ENCODE results near the gene LMCD1. TPM values are rescaled to one million over a fixed set of nuclear protein-coding genes. Genes with fewer than 3 reads are reported as not detected.

Gene LMCD1
- total RNA-seq, 1 experiment from 2014 or later = 23.9 TPM

DNA sequence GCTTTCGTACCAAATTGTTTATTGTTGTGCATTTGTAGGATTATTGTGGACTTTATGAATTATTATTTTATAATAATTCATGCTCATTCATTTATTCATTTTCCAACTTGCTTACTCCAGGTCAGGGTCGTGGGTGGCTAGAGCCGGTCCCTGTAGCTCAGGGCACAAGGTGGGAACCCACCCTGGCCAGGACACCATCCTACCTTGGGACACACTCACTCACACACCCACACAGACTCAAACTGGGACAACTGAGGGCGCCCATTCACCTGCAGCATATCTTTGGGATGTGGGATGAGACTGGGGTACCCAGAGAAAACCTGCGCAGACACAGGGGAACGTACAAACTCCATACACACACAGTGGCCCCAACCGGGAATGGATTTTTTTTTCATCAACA lies 102.4 kb downstream of the LMCD1 start:
- Mint-ChIP-seq H3K4me3 (ENCODE audit: unreplicated experiment) (no peak overlapping the region), H3K9me3 (ENCODE audit: unreplicated experiment) (no peaks in the 10 kb centered on the region), H3K27ac (ENCODE audit: unreplicated experiment) (no peak overlapping the region), H3K36me3 (ENCODE audit: insufficient read depth, unreplicated experiment) (no peaks in the 10 kb centered on the region), H3K4me1 (ENCODE audit: low read depth, unreplicated experiment) (no peaks in the 10 kb centered on the region), H3K27me3 (ENCODE audit: insufficient read depth, unreplicated experiment) (no peaks in the 10 kb centered on the region)
- Histone ChIP-seq H3K36me3 (ENCODE audit: control insufficient read depth, insufficient read depth, low read length) (no peaks in the 10 kb centered on the region), H3K27me3 (replicated peaks; ENCODE audit: control insufficient read depth, insufficient read depth, low read length) (no peaks in the 10 kb centered on the region), H3K4me3 (ENCODE audit: low read depth, low read length) (no peak overlapping the region), H3K4me1 (peaks cover 12% of the 10 kb centered on the region; the same call in 1 of the 2 replicates), H3K9me3 (no peaks in the 10 kb centered on the region)
- ChIA-PET CTCF (no interaction called here), POLR2A (no interaction called here)
- no TSS peak for BruUV-seq (replicated peaks)
- intact Hi-C loops (cut with micrococcal nuclease; ENCODE audit: unreplicated experiment) = loop anchor here (10.0 kb wide), 1 partner anchor 489 kb away; no protein-coding TSS in a partner anchor
- TF ChIP-seq CTCF (IDR thresholded peaks at IDR 0.05; ENCODE audit: insufficient read depth in 1 of 2, low read depth in 1 of 2, low read length in 1 of 2, severe bottlenecking in 1 of 2, unreplicated experiment in 1 of 2) = no peak
- no peak for DNase-seq

- H3K36me3 ChIP-seq (ENCODE audit: control insufficient read depth, insufficient read depth, low read length) = no peaks in the 10 kb centered on the region
- no peaks in the 10 kb centered on the region for H3K36me3 Mint-ChIP-seq (ENCODE audit: insufficient read depth, unreplicated experiment)
- H3K4me1 Mint-ChIP-seq (ENCODE audit: low read depth, unreplicated experiment) = no peaks in the 10 kb centered on the region
- no peaks in the 10 kb centered on the region for H3K9me3 Mint-ChIP-seq (ENCODE audit: unreplicated experiment)
- no peaks in the 10 kb centered on the region for H3K27me3 Mint-ChIP-seq (ENCODE audit: insufficient read depth, unreplicated experiment)
- no peak for DNase-seq
- BruUV-seq (replicated peaks) = no TSS peak
- CTCF ChIA-PET = no interaction called here
- no peaks in the 10 kb centered on the region for H3K9me3 ChIP-seq
- H3K27me3 ChIP-seq (replicated peaks; ENCODE audit: control insufficient read depth, insufficient read depth, low read length) = no peaks in the 10 kb centered on the region
- intact Hi-C loops (cut with micrococcal nuclease; ENCODE audit: unreplicated experiment) = loop anchor here (10.0 kb wide), 1 partner anchor 490 kb away; no protein-coding TSS in a partner anchor
- H3K27ac Mint-ChIP-seq (ENCODE audit: unreplicated experiment) = no peak overlapping the region
- no peak for TF ChIP-seq CTCF (IDR thresholded peaks at IDR 0.05; ENCODE audit: insufficient read depth in 1 of 2, low read depth in 1 of 2, low read length in 1 of 2, severe bottlenecking in 1 of 2, unreplicated experiment in 1 of 2)
- POLR2A ChIA-PET = no interaction called here
- peaks cover 12% of the 10 kb centered on the region; the same call in 1 of the 2 replicates for H3K4me1 ChIP-seq
- H3K4me3 Mint-ChIP-seq (ENCODE audit: unreplicated experiment) = no peak overlapping the region
- no peak overlapping the region for H3K4me3 ChIP-seq (ENCODE audit: low read depth, low read length)
Observed at GRCh38 chr3:8604988-8605387, 103.4 kb downstream of the LMCD1 start.

- H3K4me1 Mint-ChIP-seq (ENCODE audit: low read depth, unreplicated experiment) = no peaks in the 10 kb centered on the region
- intact Hi-C loops (cut with micrococcal nuclease; ENCODE audit: unreplicated experiment) = loop anchor here (1.0 to 10.0 kb wide), 6 partner anchors 106 to 492 kb away; no protein-coding TSS in a partner anchor
- POLR2A ChIA-PET = interaction anchor here (0.6 kb wide), 1 partner anchor 373 kb away, joined by 3 read pairs; no protein-coding TSS in a partner anchor
Observed at GRCh38 chr3:8606701-8607231, 105.1 kb downstream of the LMCD1 start.

More at GRCh38 chr3:8606701-8607231, 105.1 kb downstream of the LMCD1 start:
- no peak for DNase-seq
- Mint-ChIP-seq H3K9me3 (ENCODE audit: unreplicated experiment) (no peaks in the 10 kb centered on the region), H3K4me3 (ENCODE audit: unreplicated experiment) (no peak overlapping the region), H3K27ac (ENCODE audit: unreplicated experiment) (no peak overlapping the region), H3K27me3 (ENCODE audit: insufficient read depth, unreplicated experiment) (no peaks in the 10 kb centered on the region), H3K36me3 (ENCODE audit: insufficient read depth, unreplicated experiment) (no peaks in the 10 kb centered on the region)
- Histone ChIP-seq H3K4me1 (peaks cover 12% of the 10 kb centered on the region; the same call in 1 of the 2 replicates), H3K36me3 (ENCODE audit: control insufficient read depth, insufficient read depth, low read length) (no peaks in the 10 kb centered on the region), H3K9me3 (no peaks in the 10 kb centered on the region), H3K27me3 (replicated peaks; ENCODE audit: control insufficient read depth, insufficient read depth, low read length) (no peaks in the 10 kb centered on the region), H3K4me3 (ENCODE audit: low read depth, low read length) (no peak overlapping the region)
- BruUV-seq (replicated peaks) = no TSS peak
- no peak for TF ChIP-seq CTCF (IDR thresholded peaks at IDR 0.05; ENCODE audit: insufficient read depth in 1 of 2, low read depth in 1 of 2, low read length in 1 of 2, severe bottlenecking in 1 of 2, unreplicated experiment in 1 of 2)
- CTCF ChIA-PET = interaction anchor here (1.0 to 1.8 kb wide), 4 partner anchors 105 to 282 kb away, joined by 5 to 7 read pairs (median 5); partner anchors contain the start of gene LMCD1
